Mesodermal cell (in vitro differentiated cells): ENCODE measurements around the gene MYO1A.
"Not testable (repeated sequence)": the region's sequence is repeated elsewhere in the genome, so short reads cannot be mapped to it uniquely, and the experiment has no call there.

ENCODE experiments used
- H3K27ac ChIP-seq: 2 replicates; pipeline ENCODE4 v1.7.0; 2013; ENCODE audit warnings: mild to moderate bottlenecking, low read depth, low read length, moderate library complexity; ENCODE audit not compliant: severe bottlenecking
- H3K36me3 ChIP-seq: 2 replicates; pipeline ENCODE4 v1.7.1; 2013; ENCODE audit warnings: mild to moderate bottlenecking, low read length, moderate library complexity; ENCODE audit not compliant: control insufficient read depth, insufficient read depth
- H3K4me1 ChIP-seq: one replicate; pipeline ENCODE4 v1.7.1; 2013; ENCODE audit warnings: mild to moderate bottlenecking, low read length; ENCODE audit not compliant: insufficient read depth, control insufficient read depth, poor library complexity, severe bottlenecking
- H3K4me3 ChIP-seq: 2 replicates; pipeline ENCODE4 v1.7.0; 2013; ENCODE audit warnings: low read length, control low read depth, mild to moderate bottlenecking; ENCODE audit not compliant: insufficient read depth, poor library complexity, severe bottlenecking; ENCODE audit errors: extremely low read depth
- H3K9me3 ChIP-seq: 2 replicates; pipeline ENCODE4 v1.7.1; 2013; ENCODE audit warnings: mild to moderate bottlenecking, low read length, moderate library complexity; ENCODE audit not compliant: control insufficient read depth
- WGBS, 2 experiments: methylation state at CpG; one replicate each; pipeline ENCODE4 v1.1.5; 2013; ENCODE audit warnings: missing lambda C conversion rate in 2 of 2; ENCODE audit not compliant: insufficient coverage in 2 of 2; 5-methylcytosine and 5-hydroxymethylcytosine counted together

The MYO1A gene

GRCh38 chr12:57058454-57058853 lies 8.5 kb upstream of the MYO1A start:
- Histone ChIP-seq H3K9me3 (no peaks in the 10 kb centered on the region), H3K4me1 (no peaks in the 10 kb centered on the region), H3K4me3 (no peak overlapping the region), H3K36me3 (peaks cover 69% of the 10 kb centered on the region), H3K27ac (no peak overlapping the region)
- 100% methylated on average over 1 of the region's 1 CpG; no CpG with 5 or more reads in 1 of the 2 experiments for WGBS, 2 experiments

- no peak overlapping the region for H3K4me3 ChIP-seq
- H3K9me3 ChIP-seq, result no peaks in the 10 kb centered on the region
- peaks cover 60% of the 10 kb centered on the region for H3K36me3 ChIP-seq
- H3K4me1 ChIP-seq, result no peaks in the 10 kb centered on the region
- WGBS, 2 experiments, result 94 to 95% methylated on average over 2 to 5 of the region's 6 CpGs
- no peak overlapping the region for H3K27ac ChIP-seq
These were observed 7.3 kb upstream of the MYO1A start for GRCh38 chr12:57057067-57057751.

- Histone ChIP-seq H3K27ac (no peak overlapping the region), H3K36me3 (peaks cover 51% of the 10 kb centered on the region)
- WGBS, 2 experiments, result 81 to 100% methylated on average over 1 to 2 of the region's 3 CpGs
These were observed 5.9 kb upstream of the MYO1A start for GRCh38 chr12:57055824-57056223.

GRCh38 chr12:57053901-57054300 lies 4.0 kb upstream of the MYO1A start:
- 95 to 100% methylated on average over 2 of the region's 4 CpGs for WGBS, 2 experiments
- not testable (repeated sequence) for H3K9me3 ChIP-seq, H3K27ac ChIP-seq, H3K4me3 ChIP-seq, H3K4me1 ChIP-seq
- H3K36me3 ChIP-seq, result peaks cover 32% of the 10 kb centered on the region

More at GRCh38 chr12:57055824-57056223, 5.9 kb upstream of the MYO1A start:
- Histone ChIP-seq H3K9me3 (no peaks in the 10 kb centered on the region), H3K4me1 (no peaks in the 10 kb centered on the region), H3K4me3 (no peak overlapping the region)

GRCh38 chr12:57053146-57053545 lies 3.2 kb upstream of the MYO1A start:
- H3K4me3 ChIP-seq, H3K4me1 ChIP-seq, H3K9me3 ChIP-seq, H3K27ac ChIP-seq: not testable (repeated sequence)
- peaks cover 24% of the 10 kb centered on the region for H3K36me3 ChIP-seq
- no CpG with 5 or more reads among the region's 4 CpGs for WGBS, 2 experiments

GRCh38 chr12:57051011-57051410 lies 1.1 kb upstream of the MYO1A start:
- Histone ChIP-seq H3K27ac (no peak overlapping the region), H3K4me1 (no peaks in the 10 kb centered on the region), H3K9me3 (no peaks in the 10 kb centered on the region), H3K36me3 (peaks cover 7% of the 10 kb centered on the region), H3K4me3 (no peak overlapping the region)
- WGBS, 2 experiments, result no CpG with 5 or more reads among the region's 1 CpG

- 100% methylated on average over 3 of the region's 4 CpGs; no CpG with 5 or more reads in 1 of the 2 experiments for WGBS, 2 experiments
- Histone ChIP-seq H3K36me3 (no peaks in the 10 kb centered on the region), H3K4me3 (no peak overlapping the region), H3K27ac (no peak overlapping the region), H3K9me3 (no peaks in the 10 kb centered on the region), H3K4me1 (no peaks in the 10 kb centered on the region)
These were observed 846 bp downstream of the MYO1A start for GRCh38 chr12:57049119-57049446.

GRCh38 chr12:57048423-57049118 lies 1.4 kb downstream of the MYO1A start:
- Histone ChIP-seq H3K4me3 (no peak overlapping the region), H3K27ac (no peak overlapping the region), H3K9me3 (no peaks in the 10 kb centered on the region), H3K4me1 (no peaks in the 10 kb centered on the region), H3K36me3 (no peaks in the 10 kb centered on the region)
- WGBS, 2 experiments, result 80% methylated on average over 1 of the region's 1 CpG; no CpG with 5 or more reads in 1 of the 2 experiments

GRCh38 chr12:57047981-57048380 lies 1.9 kb downstream of the MYO1A start:
- 80% methylated on average over 1 of the region's 1 CpG; no CpG with 5 or more reads in 1 of the 2 experiments for WGBS, 2 experiments

GRCh38 chr12:57046947-57047890 lies 2.7 kb downstream of the MYO1A start:
- no peak overlapping the region for H3K4me3 ChIP-seq
- no peaks in the 10 kb centered on the region for H3K4me1 ChIP-seq
- no peaks in the 10 kb centered on the region for H3K36me3 ChIP-seq
- no peaks in the 10 kb centered on the region for H3K9me3 ChIP-seq
- 88 to 100% methylated on average over 4 of the region's 10 CpGs for WGBS, 2 experiments
- H3K27ac ChIP-seq, result no peak overlapping the region

More at GRCh38 chr12:57047981-57048380, 1.9 kb downstream of the MYO1A start:
- Histone ChIP-seq H3K9me3 (no peaks in the 10 kb centered on the region), H3K4me1 (no peaks in the 10 kb centered on the region), H3K36me3 (no peaks in the 10 kb centered on the region), H3K4me3 (no peak overlapping the region), H3K27ac (no peak overlapping the region)
